Transverse colon (tissue), 4 donors: ENCODE measurements around the gene SMIM7. TPM values are rescaled to one million over a fixed set of nuclear protein-coding genes. Genes with fewer than 3 reads are reported as not detected.

Experiments
- DNase-seq: peaks from one replicate; pipeline ENCODE4 v3.0.0-alpha.2; 2019
- H3K27ac ChIP-seq, 4 donors: fragments of 200-600 bp; sonication (generic); 2 replicates each; pipeline ENCODE4 v1.5.1; 2016 to 2018; ENCODE audit warnings: inconsistent platforms in 4 of 4
- H3K27me3 ChIP-seq: fragments of 200-600 bp; sonication (generic); 2 replicates; pipeline ENCODE4 v1.5.1; 2017; ENCODE audit warnings: inconsistent platforms
- H3K36me3 ChIP-seq, 4 donors: fragments of 200-600 bp; sonication (generic); 2 replicates each; pipeline ENCODE4 v1.5.1; 2017 to 2019; ENCODE audit warnings: inconsistent platforms in 4 of 4
- H3K4me1 ChIP-seq, 4 donors: fragments of 200-600 bp; sonication (generic); 2 replicates each; pipeline ENCODE4 v1.5.1; 2017 to 2020; ENCODE audit warnings: inconsistent platforms in 4 of 4
- H3K4me3 ChIP-seq, 4 donors: fragments of 200-600 bp; sonication (generic); 1 replicate in 1 of 4; 2 replicates in 3 of 4; pipeline versions ENCODE4 v1.5.1 to v1.6.1; 2017 to 2019; ENCODE audit warnings: inconsistent platforms in 4 of 4
- H3K9me3 ChIP-seq, 2 donors: fragments of 200-600 bp; sonication (generic); 2 replicates each; pipeline ENCODE4 v1.5.1; 2017 to 2019; ENCODE audit warnings: inconsistent platforms in 2 of 2
- EP300 ChIP-seq: sonication (generic); formaldehyde crosslinking; IDR thresholded peaks from one replicate; pipeline ENCODE4 v1.6.1; 2017; ENCODE audit warnings: antibody characterized with exemption, low read depth
- POLR2A ChIP-seq: fragments of 450-650 bp; IDR thresholded peaks from one replicate; pipeline ENCODE4 v1.6.1; 2016; ENCODE audit warnings: antibody characterized with exemption, mild to moderate bottlenecking, moderate library complexity
- POLR2AphosphoS5 ChIP-seq, 3 donors: sonication (generic); formaldehyde crosslinking; IDR thresholded peaks; one replicate each; pipeline ENCODE4 v1.6.1; 2016; ENCODE audit warnings: antibody characterized with exemption in 3 of 3
- WGBS, 2 donors: methylation state at CpG; one replicate each; pipeline ENCODE4 v1.1.5; 2018; ENCODE audit warnings: low coverage in 1 of 2; 5-methylcytosine and 5-hydroxymethylcytosine counted together
- in situ Hi-C, 4 donors: fragments of 200-750 bp; cut with MboI; loops; one replicate each; pipeline versions ENCODE4 v1.15.0 to v1.15.1; 2017; ENCODE audit warnings: low sequenced_read_pairs in 3 of 4, low pct_ligation_motif_present in 1 of 4, low pct_unique_long_range_greater_than_20kb in 1 of 4
- intact Hi-C: fragments of 100-400 bp; cut with DNase I; formaldehyde crosslinking; loops from one replicate; pipeline ENCODE4 v1.15.1; 2023; ENCODE audit warnings: low total_unique reads
- total RNA-seq, 4 donors: library from RNA; depleted of rRNA; stranded (reverse); fragments of >200 nt; gene quantifications; one replicate each; pipeline ENCODE4 v1.1.0, GENCODE V29; 2016
- TF ChIP-seq, protein P1 (sequence below), 5 experiments: fragments of 200-600 bp in 3 of 5; fragments of 450-650 bp in 2 of 5; sonication (generic) in 3 of 5; IDR thresholded peaks; 1 replicate in 2 of 5; 2 replicates in 3 of 5; pipeline ENCODE4 v1.5.1; 2016 to 2017; ENCODE audit warnings: antibody characterized with exemption in 5 of 5, inconsistent platforms in 3 of 5, mild to moderate bottlenecking in 2 of 5, moderate library complexity in 1 of 5

The SMIM7 gene
- total RNA-seq, 4 donors from 2014 or later = 28.8 to 1,114 (median 108) TPM

DNA sequence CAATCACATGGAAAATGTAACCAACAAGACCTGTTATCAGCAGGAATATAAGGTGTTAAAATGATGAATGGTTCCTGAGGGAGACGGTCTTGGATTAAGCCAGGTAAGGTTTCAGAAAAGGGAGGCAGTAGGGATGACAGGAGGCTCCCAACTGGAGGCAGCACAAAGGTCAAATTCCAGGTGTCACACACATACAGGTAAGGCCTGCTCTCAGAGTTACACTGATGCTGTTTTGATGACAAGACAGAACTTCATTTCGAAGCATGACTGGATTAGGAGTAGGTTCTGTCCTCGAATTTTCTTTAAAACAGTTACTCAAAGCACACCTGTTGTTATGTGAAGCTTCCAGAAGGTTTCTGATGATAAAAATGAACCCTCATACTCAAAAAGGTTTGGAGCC, 39.4 kb downstream of the SMIM7 start:
- H3K4me1 ChIP-seq = peaks cover 9 to 30% (median 12%) of the 10 kb centered on the region in 4 donors
- in situ Hi-C loops = no loop called here

DNA sequence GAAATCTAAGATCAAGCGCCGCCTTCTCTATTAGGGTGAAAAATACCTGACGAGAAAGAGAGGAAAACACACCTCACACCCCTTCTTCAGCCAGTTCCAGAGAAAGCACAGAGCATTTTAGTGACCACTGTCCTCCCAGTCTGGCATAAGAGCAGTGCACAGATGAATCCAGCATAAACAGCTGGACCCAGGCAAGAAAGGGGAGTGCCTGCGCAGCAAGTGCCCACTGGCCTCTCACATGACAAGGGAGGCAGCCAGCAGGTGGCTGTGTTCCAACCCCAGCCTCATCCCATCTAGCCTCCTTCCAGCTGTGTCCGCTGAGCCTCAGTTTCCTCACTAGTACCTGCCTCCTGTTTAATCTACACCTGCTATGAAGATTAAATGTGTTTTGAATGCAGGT, 39.9 kb downstream of the SMIM7 start:
- WGBS, 2 donors = 88 to 100% methylated on average over 3 to 5 of the region's 5 CpGs
- intact Hi-C loops (loop anchor here (10.0 kb wide), 1 partner anchor 45 kb away; the partner anchor contains the start of gene SLC35E1), in situ Hi-C loops (no loop called here)
- no peaks in the 10 kb centered on the region for H3K9me3 ChIP-seq
- no peak overlapping the region for H3K27ac ChIP-seq
- no peaks in the 10 kb centered on the region for H3K36me3 ChIP-seq
- TF ChIP-seq POLR2A (no peak), EP300 (no peak), POLR2AphosphoS5 (IDR thresholded peaks at IDR 0.05) (no peak)
- TF ChIP-seq, protein P1, sequence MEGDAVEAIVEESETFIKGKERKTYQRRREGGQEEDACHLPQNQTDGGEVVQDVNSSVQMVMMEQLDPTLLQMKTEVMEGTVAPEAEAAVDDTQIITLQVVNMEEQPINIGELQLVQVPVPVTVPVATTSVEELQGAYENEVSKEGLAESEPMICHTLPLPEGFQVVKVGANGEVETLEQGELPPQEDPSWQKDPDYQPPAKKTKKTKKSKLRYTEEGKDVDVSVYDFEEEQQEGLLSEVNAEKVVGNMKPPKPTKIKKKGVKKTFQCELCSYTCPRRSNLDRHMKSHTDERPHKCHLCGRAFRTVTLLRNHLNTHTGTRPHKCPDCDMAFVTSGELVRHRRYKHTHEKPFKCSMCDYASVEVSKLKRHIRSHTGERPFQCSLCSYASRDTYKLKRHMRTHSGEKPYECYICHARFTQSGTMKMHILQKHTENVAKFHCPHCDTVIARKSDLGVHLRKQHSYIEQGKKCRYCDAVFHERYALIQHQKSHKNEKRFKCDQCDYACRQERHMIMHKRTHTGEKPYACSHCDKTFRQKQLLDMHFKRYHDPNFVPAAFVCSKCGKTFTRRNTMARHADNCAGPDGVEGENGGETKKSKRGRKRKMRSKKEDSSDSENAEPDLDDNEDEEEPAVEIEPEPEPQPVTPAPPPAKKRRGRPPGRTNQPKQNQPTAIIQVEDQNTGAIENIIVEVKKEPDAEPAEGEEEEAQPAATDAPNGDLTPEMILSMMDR (IDR thresholded peaks at IDR 0.05) = no peak
- no peaks in the 10 kb centered on the region for H3K27me3 ChIP-seq
- peaks cover 8 to 24% (median 10%) of the 10 kb centered on the region in 4 donors for H3K4me1 ChIP-seq
- no peak for DNase-seq
- no peak overlapping the region for H3K4me3 ChIP-seq

More for the DNA sequence above, 39.4 kb downstream of the SMIM7 start:
- Histone ChIP-seq H3K9me3 (no peaks in the 10 kb centered on the region), H3K36me3 (no peaks in the 10 kb centered on the region), H3K4me3 (no peak overlapping the region), H3K27me3 (no peaks in the 10 kb centered on the region), H3K27ac (no peak overlapping the region)
- intact Hi-C loops = loop anchor here (10.0 kb wide), 1 partner anchor 46 kb away; the partner anchor contains the start of gene SLC35E1
- TF ChIP-seq, protein P1 (IDR thresholded peaks at IDR 0.05) = no peak
- no peak for TF ChIP-seq EP300
- no peak for TF ChIP-seq POLR2A
- TF ChIP-seq POLR2AphosphoS5 (IDR thresholded peaks at IDR 0.05) = no peak
- DNase-seq = no peak
- WGBS, 2 donors = 63 to 71% methylated on average over 2 to 3 of the region's 3 CpGs

DNA sequence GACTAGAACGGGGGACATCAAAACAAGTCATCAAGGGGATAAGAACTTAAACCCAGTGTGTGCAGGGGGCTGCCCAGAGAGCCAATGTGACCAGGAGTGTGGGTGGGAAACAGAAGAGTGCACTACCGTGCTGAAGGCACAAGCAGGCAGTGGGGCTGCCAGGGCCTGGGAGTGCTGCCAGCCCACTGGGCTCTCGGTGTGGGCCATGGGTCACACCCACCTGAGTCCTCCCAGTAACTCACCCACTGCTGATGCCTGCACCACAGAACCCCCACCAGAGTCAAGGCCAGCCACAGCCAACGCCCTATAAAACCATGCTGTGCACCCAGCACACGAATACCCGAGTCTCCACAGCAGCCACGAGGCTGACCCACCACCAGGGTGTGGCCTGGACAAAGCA, 40.5 kb downstream of the SMIM7 start:
- intact Hi-C loops (no loop called here), in situ Hi-C loops (no loop called here)
- TF ChIP-seq, protein P1 (IDR thresholded peaks at IDR 0.05) = no peak
- TF ChIP-seq POLR2AphosphoS5 (IDR thresholded peaks at IDR 0.05) (no peak), POLR2A (no peak), EP300 (no peak)
- no peaks in the 10 kb centered on the region for H3K27me3 ChIP-seq
- H3K9me3 ChIP-seq = no peaks in the 10 kb centered on the region
- H3K27ac ChIP-seq = no peak overlapping the region
- peaks cover 8 to 24% (median 10%) of the 10 kb centered on the region in 4 donors for H3K4me1 ChIP-seq
- no peaks in the 10 kb centered on the region for H3K36me3 ChIP-seq
- H3K4me3 ChIP-seq = no peak overlapping the region
- no peak for DNase-seq
- 76% methylated on average over 7 of the region's 7 CpGs; no CpG with 5 or more reads in 1 of the 2 donors for WGBS, 2 donors

DNA sequence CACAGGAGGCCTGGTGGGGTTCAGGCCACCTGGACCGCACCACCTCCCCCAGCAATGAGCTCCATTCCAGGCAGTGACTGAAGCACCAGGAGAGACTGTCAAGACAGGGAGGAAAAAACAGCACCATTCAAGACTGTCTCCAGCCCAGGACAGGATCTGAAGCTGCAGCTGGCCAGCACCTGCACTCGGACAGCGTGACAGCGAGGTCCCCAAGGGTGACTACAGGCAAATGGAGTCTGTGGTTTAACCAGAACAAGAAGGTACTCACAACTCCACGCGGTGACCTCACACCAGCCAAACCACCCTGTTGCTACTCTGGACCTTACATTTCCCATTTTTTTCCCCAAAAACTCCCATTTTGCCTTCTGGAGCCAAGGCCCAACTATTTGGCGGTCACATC, 41.7 kb downstream of the SMIM7 start:
- peaks cover 8 to 24% (median 10%) of the 10 kb centered on the region in 4 donors for H3K4me1 ChIP-seq
- TF ChIP-seq POLR2AphosphoS5 (IDR thresholded peaks at IDR 0.05) (no peak), EP300 (no peak), POLR2A (no peak)
- TF ChIP-seq, protein P1 (IDR thresholded peaks at IDR 0.05) = no peak
- intact Hi-C loops (no loop called here), in situ Hi-C loops (no loop called here)
- no peaks in the 10 kb centered on the region for H3K36me3 ChIP-seq
- no peak overlapping the region for H3K27ac ChIP-seq
- no peaks in the 10 kb centered on the region for H3K27me3 ChIP-seq
- H3K9me3 ChIP-seq = no peaks in the 10 kb centered on the region
- H3K4me3 ChIP-seq = no peak overlapping the region
- DNase-seq = no peak
- 81% methylated on average over 7 of the region's 7 CpGs; no CpG with 5 or more reads in 1 of the 2 donors for WGBS, 2 donors
